ENCODE results near the gene AMZ1. TPM values are rescaled to one million over a fixed set of nuclear protein-coding genes. Genes with fewer than 3 reads are reported as not detected.

The AMZ1 gene
- under 1 TPM; 0.11 to 0.14 TPM for total RNA-seq

DNA sequence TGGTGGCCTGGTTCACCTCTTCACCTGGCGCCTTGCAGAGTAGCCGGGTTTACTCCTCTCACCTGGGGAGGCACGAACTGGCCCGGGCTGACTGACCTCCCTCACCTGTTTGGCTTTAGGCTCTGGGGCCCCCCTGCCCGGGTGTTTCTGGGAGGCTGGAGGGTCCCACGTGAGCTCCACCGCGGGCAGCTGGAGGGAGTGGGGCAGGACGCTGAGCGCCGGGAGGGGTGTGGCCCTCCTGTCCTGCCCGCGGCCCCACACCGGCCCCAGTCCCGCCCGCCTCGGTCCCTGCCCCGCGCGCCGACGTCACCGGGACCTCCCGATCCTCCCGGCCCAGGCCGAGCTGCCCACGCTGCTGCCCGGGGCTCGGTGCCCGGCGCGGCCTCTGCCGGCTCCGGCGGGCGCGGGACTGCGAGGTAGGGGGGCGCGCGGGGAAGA lies at the start of gene AMZ1:
Gene AMZ1 (plus strand): TSS at position 322 of the 438 bp plus-strand sequence. CDS start 12,250 bp downstream, outside the sequence.
- TF ChIP-seq, protein P1, sequence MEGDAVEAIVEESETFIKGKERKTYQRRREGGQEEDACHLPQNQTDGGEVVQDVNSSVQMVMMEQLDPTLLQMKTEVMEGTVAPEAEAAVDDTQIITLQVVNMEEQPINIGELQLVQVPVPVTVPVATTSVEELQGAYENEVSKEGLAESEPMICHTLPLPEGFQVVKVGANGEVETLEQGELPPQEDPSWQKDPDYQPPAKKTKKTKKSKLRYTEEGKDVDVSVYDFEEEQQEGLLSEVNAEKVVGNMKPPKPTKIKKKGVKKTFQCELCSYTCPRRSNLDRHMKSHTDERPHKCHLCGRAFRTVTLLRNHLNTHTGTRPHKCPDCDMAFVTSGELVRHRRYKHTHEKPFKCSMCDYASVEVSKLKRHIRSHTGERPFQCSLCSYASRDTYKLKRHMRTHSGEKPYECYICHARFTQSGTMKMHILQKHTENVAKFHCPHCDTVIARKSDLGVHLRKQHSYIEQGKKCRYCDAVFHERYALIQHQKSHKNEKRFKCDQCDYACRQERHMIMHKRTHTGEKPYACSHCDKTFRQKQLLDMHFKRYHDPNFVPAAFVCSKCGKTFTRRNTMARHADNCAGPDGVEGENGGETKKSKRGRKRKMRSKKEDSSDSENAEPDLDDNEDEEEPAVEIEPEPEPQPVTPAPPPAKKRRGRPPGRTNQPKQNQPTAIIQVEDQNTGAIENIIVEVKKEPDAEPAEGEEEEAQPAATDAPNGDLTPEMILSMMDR (IDR thresholded peaks at IDR 0.05), result no peak
- Mint-ChIP-seq H3K27ac (no peak within 1 kb of the TSS), H3K9me3 (no peaks in the 10 kb centered on the region), H3K27me3 (peaks cover 42% of the 10 kb centered on the region), H3K36me3 (ENCODE audit: low read depth) (no peaks in the 10 kb centered on the region), H3K4me3 (no peak within 1 kb of the TSS), H3K4me1 (ENCODE audit: low read depth) (peaks cover 11% of the 10 kb centered on the region)
- POLR2A ChIA-PET, result interaction anchor here (0.6 kb wide), 1 partner anchor 285 kb away, joined by 3 read pairs; the partner anchor contains the start of gene CHST12
- no peak for DNase-seq
- intact Hi-C loops (cut with micrococcal nuclease), result no loop called here
- CTCF ChIA-PET, result interaction anchor here (3.0 kb wide), 1 partner anchor 16 kb away, joined by 13 read pairs; no protein-coding TSS in a partner anchor
- ATAC-seq, result no peak

DNA sequence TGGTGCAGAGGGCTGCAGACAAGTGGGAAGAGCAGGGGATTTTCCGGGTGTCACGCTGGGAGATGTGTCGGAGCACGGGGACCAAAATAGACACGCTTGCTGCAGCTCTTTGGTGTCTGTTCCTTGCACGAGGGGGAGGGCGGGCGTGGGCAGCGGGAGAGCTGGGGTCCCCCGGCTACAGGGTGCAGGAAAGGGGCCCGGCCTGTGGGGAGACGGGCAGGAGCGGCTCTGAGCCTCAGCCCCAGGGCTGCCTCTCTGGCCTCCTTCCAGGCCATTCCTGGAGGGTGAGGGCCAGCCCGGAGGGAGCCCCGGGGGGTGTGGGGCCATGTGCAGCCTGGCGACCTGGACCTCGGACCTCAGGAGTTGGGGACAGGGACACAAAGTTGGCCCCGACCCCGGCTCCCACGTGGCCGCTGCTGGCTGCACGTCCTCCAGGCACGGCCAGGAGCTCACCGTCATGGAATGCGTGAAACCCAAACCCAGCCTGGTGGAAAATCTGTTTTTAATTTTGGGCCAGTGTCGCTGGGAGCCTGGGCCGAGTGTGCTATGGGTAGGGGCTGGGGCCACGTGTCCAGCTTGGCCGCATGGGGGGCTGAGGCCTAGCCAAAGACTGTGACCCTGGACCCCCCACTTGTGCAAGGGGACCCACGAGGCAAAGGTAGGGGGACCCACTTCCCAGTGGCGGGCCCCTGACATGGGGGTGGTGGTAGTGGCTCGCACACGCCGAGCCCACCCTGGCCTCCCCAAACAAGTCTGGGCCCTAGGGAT lies 49.6 kb upstream of the AMZ1 start:
- no peak overlapping the region for H3K4me3 Mint-ChIP-seq
- peaks cover 12% of the 10 kb centered on the region for H3K4me1 Mint-ChIP-seq (ENCODE audit: low read depth)
- no peaks in the 10 kb centered on the region for H3K36me3 Mint-ChIP-seq (ENCODE audit: low read depth)
- POLR2A ChIA-PET, result no interaction called here
- H3K9me3 Mint-ChIP-seq, result no peaks in the 10 kb centered on the region
- no peak for ATAC-seq
- no peak overlapping the region for H3K27ac Mint-ChIP-seq
- TF ChIP-seq, protein P1 (IDR thresholded peaks at IDR 0.05), result no peak
- H3K27me3 Mint-ChIP-seq, result no peaks in the 10 kb centered on the region
- intact Hi-C loops (cut with micrococcal nuclease), result loop anchor here (10.0 kb wide), 1 partner anchor 84 kb away; the partner anchor contains the start of genes BRAT1 and IQCE
- DNase-seq, result no peak
- CTCF ChIA-PET, result no interaction called here

DNA sequence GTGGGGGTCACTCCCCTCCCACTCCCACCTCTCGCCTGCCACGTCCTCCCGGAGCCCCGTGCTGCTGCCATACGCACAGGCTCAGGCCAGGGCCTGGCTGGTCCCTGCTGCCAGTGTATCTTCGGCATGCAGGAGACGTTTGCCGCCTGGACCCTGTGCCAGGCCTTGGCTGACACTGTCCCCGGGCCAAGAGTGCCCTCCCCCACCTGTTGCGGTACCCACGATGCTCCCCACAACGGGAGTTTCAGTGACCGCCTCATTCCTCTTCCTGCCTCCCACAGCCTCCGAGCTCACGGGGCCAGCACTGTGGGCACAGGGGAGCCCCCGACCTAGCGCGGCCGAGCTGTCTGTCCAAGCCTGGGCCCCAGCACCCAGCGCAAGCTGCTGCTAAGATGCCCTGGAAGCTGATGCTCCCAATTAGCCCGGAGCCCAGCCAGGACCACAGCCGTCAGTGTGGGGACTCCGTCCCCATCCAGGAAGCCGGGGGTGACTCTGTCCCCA lies 48.8 kb upstream of the AMZ1 start:
- ChIA-PET CTCF (no interaction called here), POLR2A (no interaction called here)
- Mint-ChIP-seq H3K36me3 (ENCODE audit: low read depth) (no peaks in the 10 kb centered on the region), H3K4me3 (no peak overlapping the region), H3K27ac (no peak overlapping the region), H3K4me1 (ENCODE audit: low read depth) (peaks cover 6% of the 10 kb centered on the region), H3K27me3 (no peaks in the 10 kb centered on the region), H3K9me3 (no peaks in the 10 kb centered on the region)
- DNase-seq (no peak), ATAC-seq (no peak)
- TF ChIP-seq, protein P1 (IDR thresholded peaks at IDR 0.05), result no peak
- intact Hi-C loops (cut with micrococcal nuclease), result loop anchor here (10.0 kb wide), 1 partner anchor 84 kb away; the partner anchor contains the start of genes BRAT1 and IQCE

GRCh38 chr7:2639695-2640481 lies 48.1 kb upstream of the AMZ1 start:
- intact Hi-C loops (cut with micrococcal nuclease), result loop anchor here (10.0 kb wide), 1 partner anchor 85 kb away; the partner anchor contains the start of genes BRAT1 and IQCE
- Mint-ChIP-seq H3K4me3 (no peak overlapping the region), H3K27me3 (no peaks in the 10 kb centered on the region), H3K4me1 (ENCODE audit: low read depth) (peaks cover 12% of the 10 kb centered on the region), H3K27ac (no peak overlapping the region), H3K36me3 (ENCODE audit: low read depth) (no peaks in the 10 kb centered on the region), H3K9me3 (no peaks in the 10 kb centered on the region)
- TF ChIP-seq, protein P1 (IDR thresholded peaks at IDR 0.05), result no peak
- ChIA-PET CTCF (no interaction called here), POLR2A (no interaction called here)
- no peak for DNase-seq
- ATAC-seq, result no peak
